ENCODE measurements around the gene SIK3.

SIK3 gene

GRCh38 chr11:116829525-116830183 lies 268.6 kb downstream of the SIK3 start, which contains the start of gene APOC3:
Gene APOC3, plus strand, starts transcription at chr11:116829907. Its CDS starts 676 bp downstream, at chr11:116830583.
- no peak for DNase-seq (ENCODE audit: low read depth in 2 of 2, low spot score in 1 of 2)

DNA sequence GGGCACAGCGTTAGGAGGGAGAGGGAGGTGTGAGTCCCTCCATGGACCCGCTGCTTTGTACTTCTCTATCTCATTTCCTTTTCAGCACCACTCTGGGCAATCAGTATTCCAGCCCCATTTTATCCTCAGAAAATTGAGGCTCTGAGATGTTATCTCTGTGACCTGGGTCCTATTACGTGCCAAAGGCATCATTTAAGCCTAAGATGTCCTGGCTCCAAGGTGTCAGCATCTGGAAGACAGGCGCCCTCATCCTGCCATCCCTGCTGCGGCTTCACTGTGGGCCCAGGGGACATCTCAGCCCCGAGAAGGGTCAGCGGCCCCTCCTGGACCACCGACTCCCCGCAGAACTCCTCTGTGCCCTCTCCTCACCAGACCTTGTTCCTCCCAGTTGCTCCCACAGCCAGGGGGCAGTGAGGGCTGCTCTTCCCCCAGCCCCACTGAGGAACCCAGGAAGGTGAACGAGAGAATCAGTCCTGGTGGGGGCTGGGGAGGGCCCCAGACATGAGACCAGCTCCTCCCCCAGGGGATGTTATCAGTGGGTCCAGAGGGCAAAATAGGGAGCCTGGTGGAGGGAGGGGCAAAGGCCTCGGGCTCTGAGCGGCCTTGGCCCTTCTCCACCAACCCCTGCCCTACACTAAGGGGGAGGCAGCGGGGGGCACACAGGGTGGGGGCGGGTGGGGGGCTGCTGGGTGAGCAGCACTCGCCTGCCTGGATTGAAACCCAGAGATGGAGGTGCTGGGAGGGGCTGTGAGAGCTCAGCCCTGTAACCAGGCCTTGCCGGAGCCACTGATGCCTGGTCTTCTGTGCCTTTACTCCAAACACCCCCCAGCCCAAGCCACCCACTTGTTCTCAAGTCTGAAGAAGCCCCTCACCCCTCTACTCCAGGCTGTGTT lies 269.4 kb downstream of the SIK3 start:
- DNase-seq (ENCODE audit: low read depth in 2 of 2, low spot score in 1 of 2) = no peak

- no peak for DNase-seq (ENCODE audit: low read depth in 2 of 2, low spot score in 1 of 2)
Measured at GRCh38 chr11:116827461-116827860, 270.8 kb downstream of the SIK3 start.

GRCh38 chr11:116826751-116827431 lies 271.3 kb downstream of the SIK3 start:
- no peak for DNase-seq (ENCODE audit: low read depth in 2 of 2, low spot score in 1 of 2)

DNA sequence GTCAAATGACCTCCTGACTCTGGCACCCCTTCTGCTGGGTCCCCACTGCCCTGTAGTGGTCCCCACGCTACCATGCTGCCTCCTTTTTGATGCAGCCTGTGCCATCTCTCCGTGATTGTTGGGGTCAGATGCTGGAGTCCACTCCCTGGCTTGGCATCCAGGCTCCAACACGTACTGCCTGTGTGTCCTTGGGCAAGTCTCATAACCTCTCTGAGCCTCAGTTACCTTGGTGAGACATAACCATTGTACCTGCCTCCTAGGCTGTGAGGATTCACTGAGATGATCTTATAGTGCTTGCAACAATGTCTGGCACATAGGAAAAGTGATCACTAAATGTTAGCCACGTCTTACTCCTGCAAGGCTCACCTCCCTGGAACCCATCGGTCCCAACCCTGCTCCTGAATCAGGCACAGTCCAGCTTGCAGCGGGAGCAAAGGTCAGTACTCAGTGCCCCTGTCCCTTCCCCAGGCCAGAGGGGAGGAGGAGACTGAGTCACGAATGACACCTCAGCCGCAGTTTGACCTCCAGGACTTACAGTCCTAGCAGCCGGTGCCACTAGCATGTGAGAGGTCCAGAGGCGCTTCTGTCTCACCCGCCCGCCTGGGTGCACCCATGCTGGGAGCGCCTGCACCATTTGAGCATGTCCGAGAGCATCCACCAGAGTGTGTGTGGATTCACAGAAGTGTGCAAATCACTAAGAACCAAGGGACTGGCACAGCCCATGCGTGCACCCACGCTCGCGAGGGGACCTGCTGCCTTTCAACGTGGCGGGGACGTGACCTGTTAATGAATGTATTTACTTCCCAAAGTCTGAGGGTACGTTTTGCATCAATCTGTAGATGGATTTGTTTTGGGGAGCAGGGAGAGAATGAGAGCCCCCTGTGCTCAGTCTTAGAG lies 272.1 kb downstream of the SIK3 start:
- DNase-seq (ENCODE audit: low read depth in 2 of 2, low spot score in 1 of 2) = no peak

GRCh38 chr11:116825434-116825833 lies 272.8 kb downstream of the SIK3 start:
- no peak for DNase-seq (ENCODE audit: low read depth in 2 of 2, low spot score in 1 of 2)

GRCh38 chr11:116823031-116823843 lies 275.0 kb downstream of the SIK3 start, which contains the start of gene APOA4:
Gene APOA4, minus strand, starts transcription at chr11:116823304. Its CDS starts 113 bp downstream, at chr11:116823191.
- DNase-seq (ENCODE audit: low read depth in 2 of 2, low spot score in 1 of 2) = no peak

DNA sequence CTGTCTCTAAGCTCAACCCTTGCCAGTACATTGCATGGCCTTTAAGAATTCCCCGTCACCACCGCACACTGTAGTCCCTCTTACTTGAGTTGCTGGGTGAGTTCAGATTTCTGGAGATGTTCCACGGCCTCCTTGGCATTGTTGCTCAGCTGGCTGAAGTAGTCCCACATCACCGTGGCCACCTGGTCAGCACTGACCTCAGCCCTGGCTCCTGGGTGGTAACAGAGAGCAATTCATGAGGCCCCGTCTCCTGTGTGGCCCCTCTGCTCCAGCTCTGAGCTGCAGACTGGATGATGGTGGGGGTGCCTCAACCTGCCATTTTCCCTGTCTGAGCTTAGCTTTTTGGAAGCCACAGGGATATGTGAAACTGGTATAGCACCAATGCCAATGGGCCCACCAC lies 275.7 kb downstream of the SIK3 start:
- no peak for DNase-seq (ENCODE audit: low read depth in 2 of 2, low spot score in 1 of 2)

GRCh38 chr11:116821050-116821918 lies 276.9 kb downstream of the SIK3 start:
- DNase-seq (ENCODE audit: low read depth in 2 of 2, low spot score in 1 of 2) = no peak

GRCh38 chr11:116819049-116819448 lies 279.2 kb downstream of the SIK3 start:
- no peak for DNase-seq (ENCODE audit: low read depth in 2 of 2, low spot score in 1 of 2)

GRCh38 chr11:116814502-116814901 lies 283.7 kb downstream of the SIK3 start:
- DNase-seq (ENCODE audit: low read depth in 2 of 2, low spot score in 1 of 2) = no peak

GRCh38 chr11:116813781-116814471 lies 284.3 kb downstream of the SIK3 start:
- DNase-seq (ENCODE audit: low read depth in 2 of 2, low spot score in 1 of 2) = no peak

DNA sequence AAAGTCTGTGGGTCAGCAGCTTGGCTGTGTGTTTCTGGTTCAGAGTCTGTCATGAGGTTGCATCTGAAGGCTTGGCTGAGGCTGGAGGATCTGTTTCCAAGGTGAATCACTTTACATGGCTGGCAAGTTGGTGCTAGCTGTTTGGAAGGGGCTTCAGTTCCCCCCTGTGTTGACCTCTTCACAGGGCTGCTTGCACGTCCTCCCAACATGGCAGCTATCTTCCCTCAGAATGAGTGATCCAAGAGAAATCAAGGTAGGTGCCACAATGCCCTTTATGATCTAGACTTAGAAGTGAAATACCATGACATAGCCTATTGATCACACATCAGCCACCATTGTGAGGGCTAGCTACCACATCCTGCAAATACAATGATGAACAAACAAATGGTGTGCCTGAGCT lies 285.1 kb downstream of the SIK3 start:
- no peak for DNase-seq (ENCODE audit: low read depth in 2 of 2, low spot score in 1 of 2)

DNA sequence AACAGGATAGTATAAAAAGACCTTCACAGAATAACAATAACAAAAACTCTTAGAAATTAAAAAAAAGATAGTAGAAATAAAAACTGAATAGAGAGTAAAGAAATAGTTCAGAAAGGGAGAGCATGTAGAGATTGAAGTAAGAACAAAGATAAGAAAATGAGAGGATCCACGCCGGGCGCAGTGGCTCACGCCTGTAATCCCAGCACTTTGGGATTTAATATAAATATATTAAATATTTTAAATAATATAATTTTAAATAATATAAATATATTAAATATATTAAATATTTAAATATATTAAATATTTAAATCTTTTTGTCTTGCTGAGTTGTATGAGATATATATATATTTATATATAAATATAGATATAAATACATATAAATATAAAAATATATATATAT lies 286.1 kb downstream of the SIK3 start:
- DNase-seq (ENCODE audit: low read depth in 2 of 2, low spot score in 1 of 2) = no peak

DNA sequence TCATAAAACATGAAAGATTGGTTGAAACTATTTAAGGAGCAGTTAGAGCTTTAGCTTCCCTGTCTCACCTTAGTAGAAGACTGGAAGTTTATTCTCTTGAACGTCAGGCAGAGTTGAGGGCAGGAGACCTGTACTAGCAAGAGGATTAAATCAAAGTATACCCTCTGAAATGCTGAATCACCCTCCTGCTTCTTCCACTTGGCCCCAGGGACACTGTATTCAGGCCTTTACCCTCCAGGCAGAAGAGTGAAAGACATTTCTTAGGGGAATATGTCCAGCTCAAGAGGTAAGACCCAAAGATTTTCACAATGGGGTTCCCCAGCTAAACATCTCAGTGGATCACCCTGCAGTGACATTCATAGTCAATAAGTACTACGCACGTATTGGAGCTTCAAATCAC lies 287.0 kb downstream of the SIK3 start:
- DNase-seq (ENCODE audit: low read depth in 2 of 2, low spot score in 1 of 2) = no peak

GRCh38 chr11:116808262-116809175 lies 289.7 kb downstream of the SIK3 start:
- DNase-seq (ENCODE audit: low read depth in 2 of 2, low spot score in 1 of 2) = no peak

- DNase-seq (ENCODE audit: low read depth in 2 of 2, low spot score in 1 of 2) = no peak
Measured at GRCh38 chr11:116807601-116808261, 290.5 kb downstream of the SIK3 start.
